Lower leg skin (tissue), 3 donors: ENCODE measurements around the gene RSPH9.
"Not testable (repeated sequence)": the region's sequence is repeated elsewhere in the genome, so short reads cannot be mapped to it uniquely, and the experiment has no call there.

Experiments
- CTCF ChIP-seq, 3 donors: fragments of 450-650 bp; IDR thresholded peaks; one replicate each; pipeline ENCODE4 v1.5.1; 2016; ENCODE audit warnings: antibody characterized with exemption in 3 of 3, mild to moderate bottlenecking in 3 of 3, moderate library complexity in 2 of 3
- POLR2A ChIP-seq, 2 donors: fragments of 450-650 bp; IDR thresholded peaks; one replicate each; pipeline ENCODE4 v1.6.1; 2016 to 2017; ENCODE audit warnings: antibody characterized with exemption in 2 of 2, mild to moderate bottlenecking in 1 of 2, moderate library complexity in 1 of 2

GRCh38 chr6:43633002-43633401 is 11.8 kb upstream of the RSPH9 start:
- not testable (repeated sequence) for TF ChIP-seq POLR2A, CTCF (IDR thresholded peaks at IDR 0.05)
